ENCODE measurements around the gene HTR5A. TPM values are rescaled to one million over a fixed set of nuclear protein-coding genes. Genes with fewer than 3 reads are reported as not detected.

Gene HTR5A
- total and polyA plus RNA-seq, 2 experiments from 2014 or later, result not detected

DNA sequence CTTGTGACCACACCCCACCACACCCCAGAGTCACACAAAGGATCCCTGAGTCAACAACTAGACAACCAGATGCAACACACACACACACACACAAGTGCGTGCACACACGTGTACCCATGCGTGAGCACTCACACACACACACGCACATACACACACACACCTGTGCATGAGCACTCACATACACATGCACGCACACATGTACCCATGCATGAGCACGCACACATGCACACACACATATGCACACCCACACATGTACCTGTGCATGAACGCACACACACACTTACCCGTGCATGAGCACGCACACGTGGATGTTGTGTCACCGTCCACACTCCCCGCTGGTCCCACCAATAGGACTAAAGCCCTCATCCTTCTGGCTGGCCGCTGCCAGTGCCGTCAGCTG lies 60.4 kb downstream of the HTR5A start:
- ATAC-seq, result no peak
- no peak for DNase-seq (ENCODE audit: low spot score)
- Mint-ChIP-seq H3K4me3 (no peak overlapping the region), H3K36me3 (ENCODE audit: low read depth) (no peaks in the 10 kb centered on the region; the same call in 2 of the 3 replicates), H3K9me3 (no peaks in the 10 kb centered on the region; the same call in 2 of the 3 replicates), H3K27ac (no peak overlapping the region), H3K4me1 (no peaks in the 10 kb centered on the region), H3K27me3 (ENCODE audit: insufficient read depth, low read depth, poor library complexity) (no peaks in the 10 kb centered on the region)
- Histone ChIP-seq H3K36me3 (ENCODE audit: insufficient read depth) (no peaks in the 10 kb centered on the region), H4K20me1 (replicated peaks; ENCODE audit: insufficient read depth) (no peaks in the 10 kb centered on the region), H3K27me3 (ENCODE audit: insufficient read depth) (no peaks in the 10 kb centered on the region), H3K79me2 (replicated peaks; ENCODE audit: insufficient read depth) (no peaks in the 10 kb centered on the region), H3K4me3 (no peak overlapping the region), H3K27ac (ENCODE audit: low read depth) (no peak overlapping the region), H2AFZ (no peak overlapping the region), H3K9me2 (ENCODE audit: insufficient read depth) (no peaks in the 10 kb centered on the region), H3K4me2 (no peak overlapping the region), H3K4me1 (ENCODE audit: insufficient read depth) (no peaks in the 10 kb centered on the region), H3F3A (replicated peaks; ENCODE audit: low read depth) (no peaks in the 10 kb centered on the region)
- TF ChIP-seq ZNF331 (CRISPR knock-in tag; IDR thresholded peaks at IDR 0.05; ENCODE audit: low read depth), result no peak
- no peak for TF ChIP-seq CREB1 (CRISPR knock-in tag; IDR thresholded peaks at IDR 0.05; ENCODE audit: low read depth)
- TF ChIP-seq ZNF114 (CRISPR knock-in tag; IDR thresholded peaks at IDR 0.05), result no peak
- TF ChIP-seq, protein P1, sequence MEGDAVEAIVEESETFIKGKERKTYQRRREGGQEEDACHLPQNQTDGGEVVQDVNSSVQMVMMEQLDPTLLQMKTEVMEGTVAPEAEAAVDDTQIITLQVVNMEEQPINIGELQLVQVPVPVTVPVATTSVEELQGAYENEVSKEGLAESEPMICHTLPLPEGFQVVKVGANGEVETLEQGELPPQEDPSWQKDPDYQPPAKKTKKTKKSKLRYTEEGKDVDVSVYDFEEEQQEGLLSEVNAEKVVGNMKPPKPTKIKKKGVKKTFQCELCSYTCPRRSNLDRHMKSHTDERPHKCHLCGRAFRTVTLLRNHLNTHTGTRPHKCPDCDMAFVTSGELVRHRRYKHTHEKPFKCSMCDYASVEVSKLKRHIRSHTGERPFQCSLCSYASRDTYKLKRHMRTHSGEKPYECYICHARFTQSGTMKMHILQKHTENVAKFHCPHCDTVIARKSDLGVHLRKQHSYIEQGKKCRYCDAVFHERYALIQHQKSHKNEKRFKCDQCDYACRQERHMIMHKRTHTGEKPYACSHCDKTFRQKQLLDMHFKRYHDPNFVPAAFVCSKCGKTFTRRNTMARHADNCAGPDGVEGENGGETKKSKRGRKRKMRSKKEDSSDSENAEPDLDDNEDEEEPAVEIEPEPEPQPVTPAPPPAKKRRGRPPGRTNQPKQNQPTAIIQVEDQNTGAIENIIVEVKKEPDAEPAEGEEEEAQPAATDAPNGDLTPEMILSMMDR (conservative IDR thresholded peaks at IDR 0.05; ENCODE audit: low read depth in 2 of 2), result no peak
- no peak for TF ChIP-seq ZNF462 (CRISPR knock-in tag; IDR thresholded peaks at IDR 0.05)
- no peak for TF ChIP-seq EZH2phosphoT487 (IDR thresholded peaks at IDR 0.05; ENCODE audit: unreplicated experiment)
- TF ChIP-seq, protein P2, sequence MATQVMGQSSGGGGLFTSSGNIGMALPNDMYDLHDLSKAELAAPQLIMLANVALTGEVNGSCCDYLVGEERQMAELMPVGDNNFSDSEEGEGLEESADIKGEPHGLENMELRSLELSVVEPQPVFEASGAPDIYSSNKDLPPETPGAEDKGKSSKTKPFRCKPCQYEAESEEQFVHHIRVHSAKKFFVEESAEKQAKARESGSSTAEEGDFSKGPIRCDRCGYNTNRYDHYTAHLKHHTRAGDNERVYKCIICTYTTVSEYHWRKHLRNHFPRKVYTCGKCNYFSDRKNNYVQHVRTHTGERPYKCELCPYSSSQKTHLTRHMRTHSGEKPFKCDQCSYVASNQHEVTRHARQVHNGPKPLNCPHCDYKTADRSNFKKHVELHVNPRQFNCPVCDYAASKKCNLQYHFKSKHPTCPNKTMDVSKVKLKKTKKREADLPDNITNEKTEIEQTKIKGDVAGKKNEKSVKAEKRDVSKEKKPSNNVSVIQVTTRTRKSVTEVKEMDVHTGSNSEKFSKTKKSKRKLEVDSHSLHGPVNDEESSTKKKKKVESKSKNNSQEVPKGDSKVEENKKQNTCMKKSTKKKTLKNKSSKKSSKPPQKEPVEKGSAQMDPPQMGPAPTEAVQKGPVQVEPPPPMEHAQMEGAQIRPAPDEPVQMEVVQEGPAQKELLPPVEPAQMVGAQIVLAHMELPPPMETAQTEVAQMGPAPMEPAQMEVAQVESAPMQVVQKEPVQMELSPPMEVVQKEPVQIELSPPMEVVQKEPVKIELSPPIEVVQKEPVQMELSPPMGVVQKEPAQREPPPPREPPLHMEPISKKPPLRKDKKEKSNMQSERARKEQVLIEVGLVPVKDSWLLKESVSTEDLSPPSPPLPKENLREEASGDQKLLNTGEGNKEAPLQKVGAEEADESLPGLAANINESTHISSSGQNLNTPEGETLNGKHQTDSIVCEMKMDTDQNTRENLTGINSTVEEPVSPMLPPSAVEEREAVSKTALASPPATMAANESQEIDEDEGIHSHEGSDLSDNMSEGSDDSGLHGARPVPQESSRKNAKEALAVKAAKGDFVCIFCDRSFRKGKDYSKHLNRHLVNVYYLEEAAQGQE (IDR thresholded peaks at IDR 0.05; ENCODE audit: unreplicated experiment), result no peak
- TF ChIP-seq EZH2 (IDR thresholded peaks at IDR 0.05; ENCODE audit: low read depth, unreplicated experiment), result no peak
- TF ChIP-seq POLR2AphosphoS5 (IDR thresholded peaks at IDR 0.05; ENCODE audit: low read depth), result no peak
- no peak for TF ChIP-seq JUNB (IDR thresholded peaks at IDR 0.05; ENCODE audit: unreplicated experiment)
- TF ChIP-seq ETS1 (IDR thresholded peaks at IDR 0.05), result no peak
- no peak for TF ChIP-seq STAT1 (IDR thresholded peaks at IDR 0.05; ENCODE audit: unreplicated experiment)
- no peak for TF ChIP-seq NANOG (IDR thresholded peaks at IDR 0.05; ENCODE audit: borderline replicate concordance)

Measured in GM23338 (cell line).